ENCODE results near the gene MUC21.

The MUC21 gene

GRCh38 chr6:31037169-31037568, 53.7 kb downstream of the MUC21 start:
- no peak for TF ChIP-seq POLR2A (IDR thresholded peaks at IDR 0.05; ENCODE audit: low read length)
- no peak for TF ChIP-seq GATA1 (IDR thresholded peaks at IDR 0.05; ENCODE audit: low read depth, low read length)
- no peak for DNase-seq

GRCh38 chr6:31037682-31038081, 54.2 kb downstream of the MUC21 start:
- TF ChIP-seq GATA1 (IDR thresholded peaks at IDR 0.05; ENCODE audit: low read depth, low read length) = no peak
- no peak for TF ChIP-seq POLR2A (IDR thresholded peaks at IDR 0.05; ENCODE audit: low read length)
- no peak for DNase-seq

- DNase-seq = no peak
- TF ChIP-seq POLR2A (IDR thresholded peaks at IDR 0.05; ENCODE audit: low read length) (no peak), GATA1 (IDR thresholded peaks at IDR 0.05; ENCODE audit: low read depth, low read length) (no peak)
Observed at GRCh38 chr6:31038559-31038958, 55.0 kb downstream of the MUC21 start.

All from erythroblast (primary cell).